ENCODE results near the gene UQCRH. TPM values are rescaled to one million over a fixed set of nuclear protein-coding genes. Genes with fewer than 3 reads are reported as not detected.
A peak's percentile ranks its signal among the peaks of the same experiment; 100 is the strongest.

The UQCRH gene
- total and polyA plus RNA-seq, 2 of the 13 experiments (the other 11 are each of a cell fraction or from before 2014, with no cell fraction given), result 548 to 556 TPM

DNA sequence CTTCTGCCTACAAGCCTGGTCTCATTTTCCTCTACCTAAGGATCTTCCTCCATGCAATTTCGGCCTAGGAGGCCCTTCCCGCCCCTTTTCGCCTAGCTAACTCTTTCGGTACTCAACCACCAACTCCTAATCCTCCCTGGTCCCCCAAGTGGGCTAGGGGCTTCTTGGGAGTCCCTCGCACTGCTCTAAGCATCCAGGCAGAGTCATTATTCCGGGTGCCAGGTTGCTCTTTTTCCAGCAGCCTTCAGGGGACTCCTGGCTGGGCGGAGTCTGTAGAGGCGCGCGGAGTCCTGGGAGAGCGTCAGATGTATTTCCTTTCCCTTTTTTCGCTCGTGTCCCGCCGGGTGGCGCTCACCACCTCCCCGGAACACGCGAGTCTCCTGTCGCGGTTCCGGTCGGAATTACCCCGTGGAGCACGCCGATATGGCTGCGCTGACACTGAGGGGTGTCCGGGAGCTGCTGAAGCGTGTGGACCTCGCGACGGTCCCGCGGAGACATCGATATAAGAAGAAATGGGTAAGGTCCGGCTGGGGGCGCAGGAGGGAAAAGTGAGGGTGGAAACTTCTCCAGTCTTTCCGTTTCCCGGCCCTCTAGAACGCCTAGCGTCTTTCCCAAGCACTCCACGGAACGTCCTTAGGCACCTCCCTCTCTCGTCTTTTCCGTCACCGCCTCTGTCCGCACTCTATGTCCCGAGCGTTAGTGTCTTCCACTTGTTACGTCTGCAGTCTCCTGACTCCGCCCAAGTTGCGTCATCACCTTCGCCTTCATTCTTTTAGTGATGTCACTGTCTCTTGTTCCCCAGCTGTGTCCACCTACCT, 37.1 kb downstream of the UQCRH start, which contains the start of gene NSUN4 (continued):
- peak; percentile 74; the same call in 1 of the 2 replicates for TF ChIP-seq GTF3A (CRISPR knock-in tag; conservative IDR thresholded peaks at IDR 0.05)
- TF ChIP-seq PRMT3 (CRISPR knock-in tag; IDR thresholded peaks at IDR 0.05; ENCODE audit: borderline replicate concordance, low read depth), result no peak; the same call in 1 of the 2 replicates
- no peak for TF ChIP-seq ZNF446 (CRISPR knock-in tag; IDR thresholded peaks at IDR 0.05)
- TF ChIP-seq, protein P1, sequence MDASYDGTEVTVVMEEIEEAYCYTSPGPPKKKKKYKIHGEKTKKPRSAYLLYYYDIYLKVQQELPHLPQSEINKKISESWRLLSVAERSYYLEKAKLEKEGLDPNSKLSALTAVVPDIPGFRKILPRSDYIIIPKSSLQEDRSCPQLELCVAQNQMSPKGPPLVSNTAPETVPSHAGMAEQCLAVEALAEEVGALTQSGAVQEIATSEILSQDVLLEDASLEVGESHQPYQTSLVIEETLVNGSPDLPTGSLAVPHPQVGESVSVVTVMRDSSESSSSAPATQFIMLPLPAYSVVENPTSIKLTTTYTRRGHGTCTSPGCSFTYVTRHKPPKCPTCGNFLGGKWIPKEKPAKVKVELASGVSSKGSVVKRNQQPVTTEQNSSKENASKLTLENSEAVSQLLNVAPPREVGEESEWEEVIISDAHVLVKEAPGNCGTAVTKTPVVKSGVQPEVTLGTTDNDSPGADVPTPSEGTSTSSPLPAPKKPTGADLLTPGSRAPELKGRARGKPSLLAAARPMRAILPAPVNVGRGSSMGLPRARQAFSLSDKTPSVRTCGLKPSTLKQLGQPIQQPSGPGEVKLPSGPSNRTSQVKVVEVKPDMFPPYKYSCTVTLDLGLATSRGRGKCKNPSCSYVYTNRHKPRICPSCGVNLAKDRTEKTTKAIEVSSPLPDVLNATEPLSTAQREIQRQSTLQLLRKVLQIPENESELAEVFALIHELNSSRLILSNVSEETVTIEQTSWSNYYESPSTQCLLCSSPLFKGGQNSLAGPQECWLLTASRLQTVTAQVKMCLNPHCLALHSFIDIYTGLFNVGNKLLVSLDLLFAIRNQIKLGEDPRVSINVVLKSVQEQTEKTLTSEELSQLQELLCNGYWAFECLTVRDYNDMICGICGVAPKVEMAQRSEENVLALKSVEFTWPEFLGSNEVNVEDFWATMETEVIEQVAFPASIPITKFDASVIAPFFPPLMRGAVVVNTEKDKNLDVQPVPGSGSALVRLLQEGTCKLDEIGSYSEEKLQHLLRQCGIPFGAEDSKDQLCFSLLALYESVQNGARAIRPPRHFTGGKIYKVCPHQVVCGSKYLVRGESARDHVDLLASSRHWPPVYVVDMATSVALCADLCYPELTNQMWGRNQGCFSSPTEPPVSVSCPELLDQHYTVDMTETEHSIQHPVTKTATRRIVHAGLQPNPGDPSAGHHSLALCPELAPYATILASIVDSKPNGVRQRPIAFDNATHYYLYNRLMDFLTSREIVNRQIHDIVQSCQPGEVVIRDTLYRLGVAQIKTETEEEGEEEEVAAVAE (CRISPR knock-in tag; IDR thresholded peaks at IDR 0.05; ENCODE audit: borderline replicate concordance), result 0 out of 2 replicates have a peak, but pooled peaks have one; percentile 67
- TF ChIP-seq, protein P2, sequence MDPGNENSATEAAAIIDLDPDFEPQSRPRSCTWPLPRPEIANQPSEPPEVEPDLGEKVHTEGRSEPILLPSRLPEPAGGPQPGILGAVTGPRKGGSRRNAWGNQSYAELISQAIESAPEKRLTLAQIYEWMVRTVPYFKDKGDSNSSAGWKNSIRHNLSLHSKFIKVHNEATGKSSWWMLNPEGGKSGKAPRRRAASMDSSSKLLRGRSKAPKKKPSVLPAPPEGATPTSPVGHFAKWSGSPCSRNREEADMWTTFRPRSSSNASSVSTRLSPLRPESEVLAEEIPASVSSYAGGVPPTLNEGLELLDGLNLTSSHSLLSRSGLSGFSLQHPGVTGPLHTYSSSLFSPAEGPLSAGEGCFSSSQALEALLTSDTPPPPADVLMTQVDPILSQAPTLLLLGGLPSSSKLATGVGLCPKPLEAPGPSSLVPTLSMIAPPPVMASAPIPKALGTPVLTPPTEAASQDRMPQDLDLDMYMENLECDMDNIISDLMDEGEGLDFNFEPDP (CRISPR knock-in tag; conservative IDR thresholded peaks at IDR 0.05), result no peak
- peak; percentile 74; the same call in 1 of the 2 replicates for TF ChIP-seq ZNF724P (CRISPR knock-in tag; IDR thresholded peaks at IDR 0.05; ENCODE audit: borderline replicate concordance)
- TF ChIP-seq, protein P3, sequence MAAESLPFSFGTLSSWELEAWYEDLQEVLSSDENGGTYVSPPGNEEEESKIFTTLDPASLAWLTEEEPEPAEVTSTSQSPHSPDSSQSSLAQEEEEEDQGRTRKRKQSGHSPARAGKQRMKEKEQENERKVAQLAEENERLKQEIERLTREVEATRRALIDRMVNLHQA (CRISPR knock-in tag; IDR thresholded peaks at IDR 0.05), result 0 out of 2 replicates have a peak, but pooled peaks have one; percentile 38
- TF ChIP-seq KLF9 (CRISPR knock-in tag; IDR thresholded peaks at IDR 0.05; ENCODE audit: low read depth), result no peak
- no peak for TF ChIP-seq ZNF224 (CRISPR knock-in tag; IDR thresholded peaks at IDR 0.05)
- TF ChIP-seq TOE1 (CRISPR knock-in tag; IDR thresholded peaks at IDR 0.05), result no peak
- TF ChIP-seq TAF15 (IDR thresholded peaks at IDR 0.05; ENCODE audit: low read depth, low read length, poor library complexity, severe bottlenecking), result no peak
- TF ChIP-seq, protein P4, sequence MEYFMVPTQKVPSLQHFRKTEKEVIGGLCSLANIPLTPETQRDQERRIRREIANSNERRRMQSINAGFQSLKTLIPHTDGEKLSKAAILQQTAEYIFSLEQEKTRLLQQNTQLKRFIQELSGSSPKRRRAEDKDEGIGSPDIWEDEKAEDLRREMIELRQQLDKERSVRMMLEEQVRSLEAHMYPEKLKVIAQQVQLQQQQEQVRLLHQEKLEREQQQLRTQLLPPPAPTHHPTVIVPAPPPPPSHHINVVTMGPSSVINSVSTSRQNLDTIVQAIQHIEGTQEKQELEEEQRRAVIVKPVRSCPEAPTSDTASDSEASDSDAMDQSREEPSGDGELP (IDR thresholded peaks at IDR 0.05; ENCODE audit: borderline replicate concordance, low read depth), result no peak
- TF ChIP-seq EED (CRISPR knock-in tag; IDR thresholded peaks at IDR 0.05), result no peak
- peak; percentile 68; the same call in 1 of the 2 replicates for TF ChIP-seq ZNF367 (CRISPR knock-in tag; IDR thresholded peaks at IDR 0.05; ENCODE audit: borderline replicate concordance)
- TF ChIP-seq EZH2 (conservative IDR thresholded peaks at IDR 0.05; ENCODE audit: low read depth, low read length), result no peak
- TF ChIP-seq NFYC (CRISPR knock-in tag; IDR thresholded peaks at IDR 0.05), result peak; percentile 44; the same call in 1 of the 2 replicates
- TF ChIP-seq, protein P5, sequence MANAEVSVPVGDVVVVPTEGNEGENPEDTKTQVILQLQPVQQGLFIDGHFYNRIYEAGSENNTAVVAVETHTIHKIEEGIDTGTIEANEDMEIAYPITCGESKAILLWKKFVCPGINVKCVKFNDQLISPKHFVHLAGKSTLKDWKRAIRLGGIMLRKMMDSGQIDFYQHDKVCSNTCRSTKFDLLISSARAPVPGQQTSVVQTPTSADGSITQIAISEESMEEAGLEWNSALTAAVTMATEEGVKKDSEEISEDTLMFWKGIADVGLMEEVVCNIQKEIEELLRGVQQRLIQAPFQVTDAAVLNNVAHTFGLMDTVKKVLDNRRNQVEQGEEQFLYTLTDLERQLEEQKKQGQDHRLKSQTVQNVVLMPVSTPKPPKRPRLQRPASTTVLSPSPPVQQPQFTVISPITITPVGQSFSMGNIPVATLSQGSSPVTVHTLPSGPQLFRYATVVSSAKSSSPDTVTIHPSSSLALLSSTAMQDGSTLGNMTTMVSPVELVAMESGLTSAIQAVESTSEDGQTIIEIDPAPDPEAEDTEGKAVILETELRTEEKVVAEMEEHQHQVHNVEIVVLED (CRISPR knock-in tag; IDR thresholded peaks at IDR 0.05; ENCODE audit: borderline replicate concordance), result peak; percentile 63; the same call in 1 of the 2 replicates
- TF ChIP-seq, protein P6, sequence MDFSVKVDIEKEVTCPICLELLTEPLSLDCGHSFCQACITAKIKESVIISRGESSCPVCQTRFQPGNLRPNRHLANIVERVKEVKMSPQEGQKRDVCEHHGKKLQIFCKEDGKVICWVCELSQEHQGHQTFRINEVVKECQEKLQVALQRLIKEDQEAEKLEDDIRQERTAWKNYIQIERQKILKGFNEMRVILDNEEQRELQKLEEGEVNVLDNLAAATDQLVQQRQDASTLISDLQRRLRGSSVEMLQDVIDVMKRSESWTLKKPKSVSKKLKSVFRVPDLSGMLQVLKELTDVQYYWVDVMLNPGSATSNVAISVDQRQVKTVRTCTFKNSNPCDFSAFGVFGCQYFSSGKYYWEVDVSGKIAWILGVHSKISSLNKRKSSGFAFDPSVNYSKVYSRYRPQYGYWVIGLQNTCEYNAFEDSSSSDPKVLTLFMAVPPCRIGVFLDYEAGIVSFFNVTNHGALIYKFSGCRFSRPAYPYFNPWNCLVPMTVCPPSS (IDR thresholded peaks at IDR 0.05), result no peak

Measured in HepG2 (cell line).